DND-41 (cell line): ENCODE results near the gene SETD1A.

Source experiments
- ATAC-seq: fragments of 200-7000 bp; cut with Tn5 transposase; 3 replicates; pipeline ENCODE4 v1.9.1; 2021; ENCODE audit warnings: low read depth; ENCODE audit not compliant: insufficient read depth
- DNase-seq: peaks from one replicate; pipeline ENCODE4 v3.0.0-alpha.2; 2020
- H2AFZ ChIP-seq: 2 replicates; pipeline ENCODE4 v1.6.0; 2012; ENCODE audit warnings: low read depth, low read length
- H3K27ac ChIP-seq: 2 replicates; pipeline ENCODE4 v1.5.1; 2012; ENCODE audit warnings: low read length, inconsistent platforms
- H3K27me3 ChIP-seq: fragments of 200-600 bp; sonication (generic); 2 replicates; pipeline ENCODE4 v1.6.0; 2012; ENCODE audit warnings: low read length, mild to moderate bottlenecking, inconsistent platforms; ENCODE audit not compliant: insufficient read depth, poor library complexity
- H3K36me3 ChIP-seq: 2 replicates; pipeline ENCODE4 v1.5.1; 2012; ENCODE audit warnings: low read length, inconsistent platforms; ENCODE audit not compliant: insufficient read depth
- H3K4me1 ChIP-seq: 2 replicates; pipeline ENCODE4 v1.5.1; 2012; ENCODE audit warnings: mild to moderate bottlenecking, low read length; ENCODE audit not compliant: insufficient read depth
- H3K4me2 ChIP-seq: 2 replicates; pipeline ENCODE4 v1.6.0; 2012; ENCODE audit warnings: mild to moderate bottlenecking, moderate library complexity, low read length, inconsistent platforms; ENCODE audit not compliant: insufficient read depth
- H3K4me3 ChIP-seq, 2 experiments: fragments of 200-600 bp in 1 of 2; shearing (Covaris generic) in 1 of 2; 2 replicates each; pipeline ENCODE4 v1.5.1; 2012 to 2016; ENCODE audit warnings: inconsistent platforms in 2 of 2, low read length in 2 of 2, mild to moderate bottlenecking in 2 of 2, low read depth in 1 of 2, moderate library complexity in 1 of 2
- H3K79me2 ChIP-seq: 2 replicates; pipeline ENCODE4 v1.6.0; 2012; ENCODE audit warnings: low read length, inconsistent platforms; ENCODE audit not compliant: insufficient read depth
- H3K9ac ChIP-seq: 2 replicates; pipeline ENCODE4 v1.6.0; 2012; ENCODE audit warnings: low read depth, mild to moderate bottlenecking, inconsistent platforms, low read length, moderate library complexity
- H3K9me3 ChIP-seq: 2 replicates; pipeline ENCODE4 v1.5.1; 2012; ENCODE audit warnings: low read length, moderate library complexity, mild to moderate bottlenecking, inconsistent platforms; ENCODE audit not compliant: insufficient read depth, severe bottlenecking
- H4K20me1 ChIP-seq: 2 replicates; pipeline ENCODE4 v1.6.0; 2012; ENCODE audit warnings: low read length; ENCODE audit not compliant: insufficient read depth
- CTCF ChIP-seq: IDR thresholded peaks from 2 replicates; pipeline ENCODE4 v1.5.1; 2012; ENCODE audit warnings: borderline replicate concordance, low read length, moderate library complexity, mild to moderate bottlenecking; ENCODE audit not compliant: poor library complexity, severe bottlenecking; ENCODE audit errors: extremely low read depth
- EZH2 ChIP-seq: IDR thresholded peaks from 3 replicates; pipeline ENCODE4 v1.6.1; 2012; ENCODE audit warnings: borderline replicate concordance, low read depth, mild to moderate bottlenecking, moderate library complexity, low read length, inconsistent platforms; ENCODE audit not compliant: severe bottlenecking

The SETD1A gene

GRCh38 chr16:31023252-31023602, 65.7 kb downstream of the SETD1A start:
- TF ChIP-seq EZH2 = no peak
- no peak for TF ChIP-seq CTCF
- DNase-seq (no peak), ATAC-seq (no peak)
- no peaks in the 10 kb centered on the region for H3K4me1 ChIP-seq
- no peak overlapping the region for H3K27ac ChIP-seq
- no peaks in the 10 kb centered on the region for H3K36me3 ChIP-seq
- H3K9ac ChIP-seq = no peak overlapping the region
- H3K79me2 ChIP-seq = no peaks in the 10 kb centered on the region
- H3K27me3 ChIP-seq = no peaks in the 10 kb centered on the region
- H3K4me2 ChIP-seq = no peak overlapping the region
- H2AFZ ChIP-seq = no peak overlapping the region
- no peaks in the 10 kb centered on the region for H4K20me1 ChIP-seq
- no peak overlapping the region for H3K4me3 ChIP-seq
- H3K9me3 ChIP-seq = no peaks in the 10 kb centered on the region

GRCh38 chr16:31023627-31024226, 66.2 kb downstream of the SETD1A start:
- no peak for DNase-seq
- H3K9ac ChIP-seq = no peak overlapping the region
- no peaks in the 10 kb centered on the region for H3K27me3 ChIP-seq
- H3K27ac ChIP-seq = no peak overlapping the region
- H3K4me3 ChIP-seq = no peak overlapping the region
- H3K4me1 ChIP-seq = no peaks in the 10 kb centered on the region
- H3K79me2 ChIP-seq = no peaks in the 10 kb centered on the region
- H4K20me1 ChIP-seq = no peaks in the 10 kb centered on the region
- H3K4me2 ChIP-seq = no peak overlapping the region
- no peaks in the 10 kb centered on the region for H3K9me3 ChIP-seq
- TF ChIP-seq EZH2 = no peak
- no peak for TF ChIP-seq CTCF
- H2AFZ ChIP-seq = no peak overlapping the region
- ATAC-seq = no peak
- H3K36me3 ChIP-seq = no peaks in the 10 kb centered on the region

DNA sequence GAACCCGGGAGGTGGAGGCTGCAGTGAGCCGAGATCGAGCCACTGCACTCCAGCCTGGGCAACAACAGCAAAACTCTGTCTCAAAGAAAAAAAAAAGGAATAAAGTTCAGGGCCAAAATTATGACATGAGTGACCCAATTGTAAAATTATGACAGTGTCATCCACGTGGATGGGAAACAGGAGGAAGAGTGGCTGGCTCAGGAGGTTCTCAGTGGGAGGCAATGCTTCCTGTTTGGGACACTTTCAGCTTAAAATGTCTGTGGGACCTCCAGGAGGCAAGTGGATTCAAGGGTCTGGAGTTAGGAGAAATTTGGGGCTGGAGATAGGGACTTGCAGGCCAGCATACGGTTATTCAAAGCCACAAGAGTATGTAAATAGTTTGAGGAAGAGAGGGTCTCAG, 67.8 kb downstream of the SETD1A start:
- no peaks in the 10 kb centered on the region for H3K27me3 ChIP-seq
- H2AFZ ChIP-seq = no peak overlapping the region
- H3K36me3 ChIP-seq = no peaks in the 10 kb centered on the region
- no peaks in the 10 kb centered on the region for H3K79me2 ChIP-seq
- no peaks in the 10 kb centered on the region for H4K20me1 ChIP-seq
- DNase-seq = no peak
- no peak for ATAC-seq
- H3K27ac ChIP-seq = no peak overlapping the region
- no peak overlapping the region for H3K4me2 ChIP-seq
- no peaks in the 10 kb centered on the region for H3K4me1 ChIP-seq
- no peaks in the 10 kb centered on the region for H3K9me3 ChIP-seq
- TF ChIP-seq EZH2 (no peak), CTCF (no peak)
- H3K9ac ChIP-seq = no peak overlapping the region
- H3K4me3 ChIP-seq = no peak overlapping the region

- no peak for DNase-seq
These were observed 71.7 kb downstream of the SETD1A start for GRCh38 chr16:31029272-31029671.

More at GRCh38 chr16:31029272-31029671, 71.7 kb downstream of the SETD1A start:
- Histone ChIP-seq H3K27ac (no peak overlapping the region), H4K20me1 (no peaks in the 10 kb centered on the region), H3K9me3 (no peaks in the 10 kb centered on the region), H3K79me2 (peaks cover 7% of the 10 kb centered on the region), H3K4me1 (peaks cover 18% of the 10 kb centered on the region), H3K4me3 (no peak overlapping the region), H3K4me2 (no peak overlapping the region), H3K9ac (no peak overlapping the region), H3K36me3 (no peaks in the 10 kb centered on the region; the same call in 1 of the 2 replicates), H2AFZ (no peak overlapping the region), H3K27me3 (no peaks in the 10 kb centered on the region)
- TF ChIP-seq CTCF = no peak
- no peak for TF ChIP-seq EZH2
- no peak for ATAC-seq
